ENCODE results near the gene ISLR2. TPM values are rescaled to one million over a fixed set of nuclear protein-coding genes. Genes with fewer than 3 reads are reported as not detected.

Gene ISLR2
- total and polyA plus RNA-seq, 8 donors: 1.3 to 8.4 (median 6.8) TPM

- intact Hi-C loops (cut with DNase I): loop anchor here in 1 of 2 donors (10.0 kb wide), 1 partner anchor 180 kb away; no protein-coding TSS in a partner anchor
- no peak for DNase-seq
- peaks cover 25 to 85% of the 10 kb centered on the region in 2 donors for H3K27me3 ChIP-seq
- no peak overlapping the region for H3K27ac ChIP-seq
- H3K4me3 ChIP-seq: no peak overlapping the region
- no peak for TF ChIP-seq CTCF (IDR thresholded peaks at IDR 0.05)
- no peaks in the 10 kb centered on the region for H3K9me3 ChIP-seq
- H3K36me3 ChIP-seq: no peaks in the 10 kb centered on the region
- ATAC-seq: no peak
- H3K4me1 ChIP-seq: peaks cover 4 to 24% of the 10 kb centered on the region in 2 donors
These were observed 5.6 kb upstream of the ISLR2 start for GRCh38 chr15:74124759-74125158.

GRCh38 chr15:74127255-74127953, 3.0 kb upstream of the ISLR2 start:
- H3K4me3 ChIP-seq: peak overlapping the region; percentile 6 to 17
- intact Hi-C loops (cut with DNase I): loop anchor here (2.0 to 10.0 kb wide), 2 partner anchors 177 to 179 kb away; no protein-coding TSS in a partner anchor
- H3K36me3 ChIP-seq: no peaks in the 10 kb centered on the region
- H3K27ac ChIP-seq: no peak overlapping the region
- peak; percentile 94 to 97 for TF ChIP-seq CTCF (IDR thresholded peaks at IDR 0.05)
- peak; percentile 75 to 97 (median 88) for DNase-seq
- peak; percentile 99 for ATAC-seq
- H3K9me3 ChIP-seq: no peaks in the 10 kb centered on the region
- H3K27me3 ChIP-seq: peaks cover 47 to 97% of the 10 kb centered on the region in 2 donors
- peaks cover 4 to 34% of the 10 kb centered on the region in 2 donors for H3K4me1 ChIP-seq

GRCh38 chr15:74127954-74128784, 2.2 kb upstream of the ISLR2 start:
- H3K27ac ChIP-seq: no peak overlapping the region
- peak in 1 of 4 donors; percentile 62 for DNase-seq
- intact Hi-C loops (cut with DNase I): loop anchor here (2.0 to 10.0 kb wide), 2 partner anchors 177 to 179 kb away; no protein-coding TSS in a partner anchor
- H3K36me3 ChIP-seq: no peaks in the 10 kb centered on the region
- no peaks in the 10 kb centered on the region for H3K9me3 ChIP-seq
- TF ChIP-seq CTCF (IDR thresholded peaks at IDR 0.05): no peak
- peak overlapping the region; percentile 6 to 17 for H3K4me3 ChIP-seq
- H3K27me3 ChIP-seq: peaks cover 55 to 98% of the 10 kb centered on the region in 2 donors
- peaks cover 4 to 37% of the 10 kb centered on the region in 2 donors for H3K4me1 ChIP-seq
- ATAC-seq: peak; percentile 42

- H3K4me3 ChIP-seq: peak overlapping the region in 1 of 2 donors; percentile 17
- DNase-seq (peak in 2 of 4 donors; percentile 14 to 58), ATAC-seq (no peak)
- intact Hi-C loops (cut with DNase I): loop anchor here in 1 of 2 donors (10.0 kb wide), 1 partner anchor 176 kb away; no protein-coding TSS in a partner anchor
- peaks cover 63 to 98% of the 10 kb centered on the region in 2 donors for H3K27me3 ChIP-seq
- no peak overlapping the region for H3K27ac ChIP-seq
- peaks cover 4 to 37% of the 10 kb centered on the region in 2 donors for H3K4me1 ChIP-seq
- H3K36me3 ChIP-seq: no peaks in the 10 kb centered on the region
- no peaks in the 10 kb centered on the region for H3K9me3 ChIP-seq
- no peak for TF ChIP-seq CTCF (IDR thresholded peaks at IDR 0.05)
These were observed 1.4 kb upstream of the ISLR2 start for GRCh38 chr15:74128785-74129585.

All from left lung (tissue), 10 donors.